ENCODE data around the gene HIGD1A.
A peak's percentile ranks its signal among the peaks of the same experiment; 100 is the strongest.

The HIGD1A gene

GRCh38 chr3:42752441-42752840 lies 51.8 kb downstream of the HIGD1A start:
- no peak for DNase-seq

- DNase-seq = peak in 1 of 2 experiments; percentile 6
Observed at GRCh38 chr3:42751609-42752008, 52.7 kb downstream of the HIGD1A start.

- DNase-seq = no peak
Observed at GRCh38 chr3:42750834-42751233, 53.5 kb downstream of the HIGD1A start.

GRCh38 chr3:42749753-42750231 lies 54.5 kb downstream of the HIGD1A start:
- DNase-seq = no peak

- no peak for DNase-seq
Observed at GRCh38 chr3:42749025-42749752, 55.1 kb downstream of the HIGD1A start.

GRCh38 chr3:42747581-42747980 lies 56.7 kb downstream of the HIGD1A start:
- DNase-seq = no peak

- DNase-seq = peak; percentile 51 to 77
Observed at GRCh38 chr3:42746455-42747450, 57.5 kb downstream of the HIGD1A start.

GRCh38 chr3:42745776-42746454 lies 58.4 kb downstream of the HIGD1A start:
- DNase-seq = peak in 1 of 2 experiments; percentile 23

GRCh38 chr3:42745291-42745745 lies 59.0 kb downstream of the HIGD1A start:
- DNase-seq = peak in 1 of 2 experiments; percentile 22

GRCh38 chr3:42743204-42743995 lies 60.9 kb downstream of the HIGD1A start:
- DNase-seq = no peak

- DNase-seq = no peak
Observed at GRCh38 chr3:42742688-42743087, 61.6 kb downstream of the HIGD1A start.

- no peak for DNase-seq
Observed at GRCh38 chr3:42742259-42742658, 62.0 kb downstream of the HIGD1A start.

GRCh38 chr3:42741796-42742195 lies 62.5 kb downstream of the HIGD1A start:
- DNase-seq = no peak

GRCh38 chr3:42739401-42740158 lies 64.7 kb downstream of the HIGD1A start:
- DNase-seq = no peak

- no peak for DNase-seq
Observed at GRCh38 chr3:42736531-42736930, 67.8 kb downstream of the HIGD1A start.

- no peak for DNase-seq
Observed at GRCh38 chr3:42736081-42736480, 68.2 kb downstream of the HIGD1A start.

GRCh38 chr3:42735615-42736014 lies 68.7 kb downstream of the HIGD1A start:
- no peak for DNase-seq

GRCh38 chr3:42735019-42735418 lies 69.3 kb downstream of the HIGD1A start:
- DNase-seq = no peak

- DNase-seq = no peak
Observed at GRCh38 chr3:42734263-42734860, 69.9 kb downstream of the HIGD1A start.

GRCh38 chr3:42733501-42734262 lies 70.6 kb downstream of the HIGD1A start:
- DNase-seq = no peak

Measured in NCI-H446 (cell line).